Measurements from ENCODE around the gene PRDM16.
"Not testable (repeated sequence)": the region's sequence is repeated elsewhere in the genome, so short reads cannot be mapped to it uniquely, and the experiment has no call there.

Gene PRDM16

GRCh38 chr1:3082051-3082450 lies 13.0 kb downstream of the PRDM16 start:
- DNase-seq (ENCODE audit: low spot score): no peak

- no peak for DNase-seq (ENCODE audit: low spot score)
Measured at GRCh38 chr1:3082571-3083516, 13.8 kb downstream of the PRDM16 start.

DNA sequence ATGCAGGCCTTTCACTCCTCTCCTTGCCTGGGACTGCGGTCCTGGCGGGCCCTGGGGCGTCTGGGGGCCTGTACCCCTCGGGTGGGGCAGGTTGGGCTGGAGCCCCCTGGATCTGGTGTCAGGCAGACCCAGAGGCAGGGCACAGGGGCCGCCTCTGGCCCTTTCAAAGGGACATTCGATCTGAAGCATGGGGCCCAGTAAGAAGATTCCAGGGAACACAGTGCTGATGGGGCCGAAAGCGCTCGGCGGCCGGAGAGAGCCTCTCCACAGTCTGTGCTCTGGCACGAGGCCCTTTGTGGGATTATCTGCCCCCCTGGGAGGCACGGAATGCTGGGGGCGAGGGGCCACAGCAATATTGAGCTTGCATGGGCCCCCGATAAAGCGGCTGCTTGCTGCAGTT lies 15.2 kb downstream of the PRDM16 start:
- no peak for DNase-seq (ENCODE audit: low spot score)

GRCh38 chr1:3084726-3085125 lies 15.7 kb downstream of the PRDM16 start:
- no peak for DNase-seq (ENCODE audit: low spot score)

- no peak for DNase-seq (ENCODE audit: low spot score)
Measured at GRCh38 chr1:3085721-3086120, 16.7 kb downstream of the PRDM16 start.

DNA sequence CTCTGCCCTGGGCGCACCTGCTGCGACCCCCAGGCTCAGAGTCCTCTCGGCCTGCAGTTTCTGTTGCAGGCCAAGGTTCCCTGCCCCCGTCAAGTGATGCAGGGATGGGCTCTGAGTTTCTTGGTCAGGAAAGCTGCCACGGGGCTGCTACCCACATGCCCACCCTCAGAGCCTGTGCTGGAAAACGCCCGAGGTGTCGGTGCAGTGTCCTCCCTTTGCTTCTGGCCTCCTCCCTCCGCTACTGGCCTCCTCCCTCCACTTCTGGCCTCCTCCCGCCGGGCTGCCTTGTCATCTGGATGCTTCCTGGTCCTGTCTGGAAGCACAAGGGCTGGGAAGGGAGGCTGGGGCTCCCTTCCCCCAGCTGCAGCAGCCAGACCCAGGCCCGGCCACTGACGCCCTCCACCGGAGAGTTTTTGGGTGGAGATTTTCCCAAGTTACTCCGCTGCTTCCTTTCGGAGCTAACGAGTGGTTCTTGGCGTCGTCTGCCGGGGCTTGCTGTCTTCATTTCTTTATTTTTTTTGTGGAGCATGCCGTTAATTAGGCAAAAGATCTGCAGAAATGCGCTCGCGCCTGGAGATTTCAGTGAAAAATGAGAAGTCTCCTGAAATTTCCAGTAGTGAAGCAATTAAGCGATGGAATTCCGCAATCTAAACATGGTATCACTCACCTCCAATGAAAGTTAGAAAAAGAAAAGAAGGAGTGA lies 17.4 kb downstream of the PRDM16 start:
- DNase-seq (ENCODE audit: low spot score): no peak

DNA sequence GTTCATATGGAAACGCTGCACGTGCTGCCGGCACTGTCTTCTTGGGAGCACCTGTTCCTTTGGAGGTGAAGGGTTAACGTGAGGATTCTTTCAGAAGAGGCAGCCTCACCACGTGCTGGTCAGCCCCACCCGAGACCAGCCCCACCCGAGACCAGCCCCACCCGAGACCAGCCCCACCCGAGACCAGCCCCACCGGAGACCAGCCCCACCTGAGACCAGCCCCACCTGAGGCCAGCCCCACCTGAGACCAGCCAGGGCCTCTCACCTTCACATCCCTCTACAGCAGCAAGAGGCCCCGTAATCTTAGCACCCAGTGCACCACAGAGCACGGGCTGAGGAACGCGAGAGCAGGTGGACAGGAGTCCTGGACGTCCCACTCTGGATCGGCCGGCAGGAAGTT lies 18.0 kb downstream of the PRDM16 start:
- no peak for DNase-seq (ENCODE audit: low spot score)

DNA sequence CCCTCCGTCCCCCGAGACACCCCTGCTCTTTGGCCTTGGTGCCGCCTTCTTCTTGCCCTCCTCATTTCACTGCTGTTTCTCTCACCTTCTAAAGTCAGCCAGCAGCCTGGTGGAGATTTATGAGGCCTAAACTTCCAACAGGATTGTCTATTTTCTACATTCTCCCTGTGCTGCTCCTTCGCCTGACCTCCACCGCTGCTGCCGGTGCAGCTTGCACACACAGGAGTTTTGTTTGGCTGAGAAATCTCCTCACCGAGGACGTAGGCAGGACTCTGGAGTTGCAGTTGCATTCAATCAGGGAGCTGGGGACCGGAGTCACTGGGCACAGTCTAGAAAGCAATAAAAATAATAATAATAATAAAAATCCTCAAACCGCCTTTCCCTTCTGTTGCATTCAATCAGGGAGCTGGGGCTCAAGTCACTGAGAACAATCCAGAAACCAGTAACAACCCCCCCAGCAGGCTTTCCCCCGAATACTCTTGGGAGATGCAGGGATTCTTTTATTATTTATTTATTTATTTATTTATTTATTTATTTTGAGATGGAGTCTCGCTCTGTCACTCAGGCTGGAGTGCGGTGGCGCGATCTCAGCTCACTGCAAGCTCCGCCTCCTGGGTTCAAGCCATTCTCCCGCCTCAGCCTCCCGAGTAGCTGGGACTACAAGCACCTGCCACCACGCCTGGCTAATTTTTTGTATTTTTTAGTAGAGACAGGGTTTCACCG lies 19.1 kb downstream of the PRDM16 start:
- not testable (repeated sequence) for DNase-seq (ENCODE audit: low spot score)

- no peak for DNase-seq (ENCODE audit: low spot score)
Measured at GRCh38 chr1:3089490-3089889, 20.5 kb downstream of the PRDM16 start.

DNA sequence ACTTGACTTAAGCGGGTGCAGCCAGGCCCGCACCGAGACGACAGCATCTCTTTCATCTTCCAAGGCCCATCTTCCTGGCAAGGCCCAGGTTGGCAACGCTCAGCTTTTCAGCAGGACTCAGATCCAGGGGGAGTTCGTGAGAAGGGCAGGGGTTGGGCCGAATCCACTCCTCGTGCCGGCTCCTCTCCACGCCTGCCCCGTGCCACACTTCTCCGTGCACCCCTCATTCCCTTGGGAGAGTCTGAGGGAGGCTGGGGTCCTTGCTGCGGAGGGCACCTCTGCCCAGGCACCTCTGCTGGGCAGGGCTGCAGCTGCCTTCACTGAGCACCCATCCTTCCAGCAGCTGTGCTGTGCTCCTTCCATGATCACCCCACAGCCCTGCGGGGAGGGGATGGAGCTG lies 22.3 kb downstream of the PRDM16 start:
- DNase-seq (ENCODE audit: low spot score): no peak

DNA sequence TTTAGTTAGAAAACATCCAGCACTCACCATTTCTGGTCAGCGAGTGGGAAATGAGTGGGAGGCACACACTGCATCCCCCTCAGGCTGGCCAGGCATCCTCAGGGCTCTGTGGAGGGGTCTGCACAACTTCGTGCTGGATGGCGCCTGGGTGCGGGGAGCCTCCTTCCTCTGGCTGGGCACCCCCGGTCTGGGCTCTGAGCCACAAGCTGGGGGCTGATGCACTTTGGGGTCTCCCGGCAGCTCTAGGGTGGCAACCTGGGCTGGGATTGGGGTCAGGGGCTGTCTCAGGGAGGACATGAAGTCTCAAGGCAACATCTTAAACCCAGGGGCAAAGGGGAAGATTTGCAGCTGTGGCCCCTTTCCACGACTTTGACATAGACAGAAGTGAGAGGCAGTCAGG lies 23.5 kb downstream of the PRDM16 start:
- DNase-seq (ENCODE audit: low spot score): no peak

- no peak for DNase-seq (ENCODE audit: low spot score)
Measured at GRCh38 chr1:3093898-3094626, 25.1 kb downstream of the PRDM16 start.

DNA sequence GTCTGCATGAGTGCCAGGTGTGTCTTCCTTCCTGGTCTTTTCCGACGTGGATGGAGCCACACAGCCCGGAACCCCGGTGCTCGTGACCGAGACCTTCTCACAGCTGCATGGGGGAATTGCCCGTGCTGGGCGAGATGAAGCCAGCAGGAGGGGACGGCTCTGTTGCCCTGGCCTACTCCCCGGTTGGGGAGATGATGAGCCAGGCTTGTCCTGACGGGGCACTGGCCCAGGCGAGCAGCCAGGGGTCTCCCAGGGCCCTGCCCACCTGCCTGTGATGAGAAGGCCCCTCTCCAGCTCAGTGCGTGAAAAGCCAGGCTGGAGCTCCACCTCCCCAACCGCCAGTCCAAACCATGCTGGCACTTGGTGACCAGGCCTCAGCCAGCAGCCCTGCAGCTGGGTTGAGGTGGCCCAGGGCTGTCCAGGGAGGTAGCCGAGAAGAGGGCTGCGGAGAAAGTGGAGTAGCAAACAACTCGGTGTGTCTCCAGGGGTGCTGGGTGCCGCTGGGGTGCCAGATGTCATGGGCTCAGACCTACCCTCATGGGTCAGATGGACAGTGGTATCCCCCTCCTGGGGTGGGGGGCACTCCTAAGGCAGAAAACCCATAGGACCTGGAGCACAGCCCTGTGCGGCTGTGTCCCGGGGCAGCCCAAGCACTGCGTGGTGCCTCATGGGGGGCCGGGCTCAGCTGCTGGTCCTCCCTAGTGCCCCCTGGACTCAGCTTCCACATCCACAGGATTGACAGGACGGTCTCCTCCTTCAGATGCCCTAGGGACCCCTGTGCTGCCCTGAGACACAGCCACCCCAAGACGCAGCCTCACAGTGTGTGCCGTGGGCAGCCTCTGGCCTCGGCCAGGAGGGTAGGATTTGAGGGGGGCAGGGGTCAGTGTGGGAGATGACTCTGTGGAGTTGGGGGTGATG lies 26.1 kb downstream of the PRDM16 start:
- DNase-seq (ENCODE audit: low spot score): no peak

GRCh38 chr1:3096345-3096744 lies 27.3 kb downstream of the PRDM16 start:
- DNase-seq (ENCODE audit: low spot score): no peak

GRCh38 chr1:3097231-3097630 lies 28.2 kb downstream of the PRDM16 start:
- no peak for DNase-seq (ENCODE audit: low spot score)

DNA sequence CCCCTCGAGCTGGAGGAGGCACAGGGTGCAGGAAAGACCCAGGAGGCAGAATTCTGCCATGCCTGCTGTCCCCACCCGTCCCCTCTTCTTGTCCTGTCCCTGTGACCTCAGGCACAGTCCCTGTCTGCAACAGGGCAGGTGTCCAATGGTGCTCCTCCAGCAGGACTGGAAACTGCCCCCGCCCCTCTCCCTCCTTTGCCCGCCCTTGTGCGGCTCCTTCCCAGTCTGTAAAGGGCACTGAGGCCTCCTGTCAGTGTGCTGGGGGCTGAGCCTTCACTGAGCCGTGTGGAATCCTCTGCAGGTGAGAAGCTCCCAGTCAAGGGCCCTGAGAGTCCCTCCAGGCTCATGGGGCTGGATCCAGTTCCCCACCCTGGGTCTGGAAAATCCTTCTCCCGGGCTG lies 28.9 kb downstream of the PRDM16 start:
- no peak for DNase-seq (ENCODE audit: low spot score)

- no peak for DNase-seq (ENCODE audit: low spot score)
Measured at GRCh38 chr1:3099861-3100260, 30.9 kb downstream of the PRDM16 start.

DNA sequence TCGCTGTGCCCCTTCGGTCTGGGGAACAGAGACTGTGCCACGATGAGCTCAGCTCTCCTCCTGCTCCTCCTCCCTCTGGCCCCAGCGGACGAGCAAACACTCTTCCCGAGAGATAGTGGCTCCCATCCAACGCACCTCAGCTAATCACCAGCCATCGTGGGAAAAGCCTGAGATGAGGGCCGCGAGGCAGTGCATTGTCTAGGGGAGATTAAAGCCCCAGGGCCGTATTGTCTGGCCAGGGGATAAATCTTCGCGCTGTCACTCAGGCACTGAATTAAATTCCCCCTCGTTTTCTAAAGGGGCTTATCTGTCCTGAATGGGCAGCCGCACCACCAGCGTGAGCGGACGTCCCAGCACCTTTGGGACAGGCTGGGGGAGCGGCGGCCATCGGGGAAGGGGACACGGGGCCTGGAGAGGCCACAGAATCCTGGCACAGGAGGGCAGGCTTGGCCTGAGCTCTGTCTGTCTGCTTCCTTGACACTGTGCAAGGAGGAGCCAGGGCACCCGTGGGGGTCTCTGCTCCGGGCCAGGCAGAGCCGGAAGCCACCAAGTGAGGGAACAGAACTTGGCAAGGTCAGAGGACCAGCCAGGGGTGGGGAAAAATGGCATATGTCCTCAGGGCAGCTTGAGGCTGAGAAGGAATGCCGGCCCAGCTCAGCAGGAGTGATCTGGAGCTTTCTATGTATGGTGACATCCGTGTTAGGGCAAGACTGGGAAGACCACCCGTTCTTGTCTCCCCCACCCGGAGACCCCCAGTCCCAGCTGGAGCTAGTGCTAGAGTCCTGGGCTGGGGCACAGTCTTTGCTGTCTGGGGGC lies 32.3 kb downstream of the PRDM16 start:
- no peak for DNase-seq (ENCODE audit: low spot score)

GRCh38 chr1:3102641-3103040 lies 33.6 kb downstream of the PRDM16 start:
- no peak for DNase-seq (ENCODE audit: low spot score)

All from putamen (tissue), 1 donor.